NCI-H2196 (cell line): ENCODE results near the gene CRTC2.
A peak's percentile ranks its signal among the peaks of the same experiment; 100 is the strongest.

ENCODE experiments used
- DNase-seq: peaks from one replicate; lab custom pipeline; 2025; ENCODE audit not compliant: unreplicated experiment; lab: John Stamatoyannopoulos, UW

CRTC2 gene

GRCh38 chr1:153951183-153951582, 7.2 kb downstream of the CRTC2 start:
- no peak for DNase-seq

- DNase-seq = peak; percentile 85
Measured at GRCh38 chr1:153946622-153947241, 11.7 kb downstream of the CRTC2 start, which contains the start of gene DENND4B. Gene DENND4B (minus strand): TSS chr1:153946718. CDS start chr1:153944374, 2,344 bp downstream.

- peak; percentile 56 for DNase-seq
Measured at GRCh38 chr1:153945795-153946621, 12.4 kb downstream of the CRTC2 start.

- DNase-seq = no peak
Measured at GRCh38 chr1:153945131-153945794, 13.1 kb downstream of the CRTC2 start.

GRCh38 chr1:153944827-153945117, 13.6 kb downstream of the CRTC2 start:
- no peak for DNase-seq

GRCh38 chr1:153944005-153944826, 14.2 kb downstream of the CRTC2 start:
- DNase-seq = no peak

GRCh38 chr1:153942766-153943549, 15.5 kb downstream of the CRTC2 start:
- DNase-seq = no peak

- no peak for DNase-seq
Measured at GRCh38 chr1:153941826-153942725, 16.3 kb downstream of the CRTC2 start.

- DNase-seq = no peak
Measured at GRCh38 chr1:153940756-153941155, 17.7 kb downstream of the CRTC2 start.

GRCh38 chr1:153939476-153939875, 18.9 kb downstream of the CRTC2 start:
- no peak for DNase-seq

- no peak for DNase-seq
Measured at GRCh38 chr1:153938996-153939395, 19.4 kb downstream of the CRTC2 start.

- DNase-seq = no peak
Measured at GRCh38 chr1:153937331-153937730, 21.1 kb downstream of the CRTC2 start.

- DNase-seq = no peak
Measured at GRCh38 chr1:153936011-153936802, 22.2 kb downstream of the CRTC2 start.

GRCh38 chr1:153934746-153935145, 23.7 kb downstream of the CRTC2 start:
- no peak for DNase-seq

- DNase-seq = no peak
Measured at GRCh38 chr1:153933955-153934354, 24.5 kb downstream of the CRTC2 start.

- DNase-seq = no peak
Measured at GRCh38 chr1:153933430-153933829, 25.0 kb downstream of the CRTC2 start.

GRCh38 chr1:153932156-153933131, 26.0 kb downstream of the CRTC2 start:
- no peak for DNase-seq
